ENCODE results near the gene STARD3. TPM values are rescaled to one million over a fixed set of nuclear protein-coding genes. Genes with fewer than 3 reads are reported as not detected.

The STARD3 gene
- total and polyA plus RNA-seq, 12 donors = 14.2 to 46.1 (median 19.9) TPM

GRCh38 chr17:39666231-39666600, 29.3 kb downstream of the STARD3 start:
- ATAC-seq (peak in 4 of 8 donors; percentile 0 to 6 (median 2)), DNase-seq (no peak)
- Histone ChIP-seq H3K27ac (peak overlapping the region; percentile 88 to 98 (median 94)), H3K4me1 (peaks cover 31 to 80% (median 63%) of the 10 kb centered on the region in 9 donors), H3K4me3 (peak overlapping the region; percentile 21 to 77 (median 52)), H3K27me3 (peaks cover 0 to 55% (median 8%) of the 10 kb centered on the region in 7 donors), H3K9me3 (no peaks in the 10 kb centered on the region), H3K36me3 (peaks cover 0 to 15% (median 0%) of the 10 kb centered on the region in 9 donors)
- no peak for TF ChIP-seq CTCF (IDR thresholded peaks at IDR 0.05)
- WGBS, 2 donors = 26 to 35% methylated on average over 2 of the region's 2 CpGs
- intact Hi-C loops (cut with DNase I) = loop anchor here in 2 of 10 donors (5.0 kb wide), 2 partner anchors 44 to 86 kb away; no protein-coding TSS in a partner anchor

DNA sequence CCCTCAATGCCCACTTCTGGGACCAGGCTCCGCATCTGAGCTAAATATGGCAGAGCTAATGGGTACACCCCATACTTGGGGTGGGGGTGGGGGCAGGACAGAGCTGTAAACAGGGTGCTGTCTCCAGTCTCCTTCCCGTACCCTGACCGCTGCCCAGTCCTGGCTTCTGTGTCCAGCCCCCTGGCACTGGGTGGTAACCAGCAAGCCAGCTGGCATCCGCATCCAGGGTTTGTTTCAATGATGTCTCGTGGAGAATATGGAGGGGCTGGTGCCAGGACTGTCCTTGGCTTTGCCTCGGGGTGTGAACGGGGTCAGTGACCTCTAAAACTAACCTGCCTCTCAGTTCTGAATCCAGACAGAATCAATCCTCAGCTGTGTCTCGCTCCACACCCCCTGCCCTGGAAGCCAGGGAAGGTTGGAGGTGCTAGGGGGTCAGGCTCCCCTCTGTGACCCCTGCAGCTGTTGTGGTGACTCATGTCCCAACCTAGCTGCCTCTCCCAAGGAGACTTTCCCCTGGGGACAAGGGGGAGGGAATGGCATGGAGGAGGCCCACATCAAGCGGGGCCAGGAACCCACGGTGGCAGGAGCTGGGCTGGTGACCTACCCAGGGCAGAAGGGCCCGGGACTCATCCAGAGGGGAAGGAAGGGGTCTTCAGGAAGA, 29.8 kb downstream of the STARD3 start:
- ATAC-seq (peak; percentile 10 to 62 (median 48)), DNase-seq (peak; percentile 77 to 79)
- no peaks in the 10 kb centered on the region for H3K9me3 ChIP-seq
- H3K4me1 ChIP-seq = peaks cover 29 to 80% (median 61%) of the 10 kb centered on the region in 9 donors
- intact Hi-C loops (cut with DNase I) = loop anchor here in 2 of 10 donors (5.0 kb wide), 2 partner anchors 44 to 86 kb away; no protein-coding TSS in a partner anchor
- peak overlapping the region; percentile 88 to 98 (median 94) for H3K27ac ChIP-seq
- peaks cover 0 to 59% (median 8%) of the 10 kb centered on the region in 7 donors for H3K27me3 ChIP-seq
- WGBS, 2 donors = 30 to 40% methylated on average over 11 of the region's 11 CpGs
- peaks cover 0 to 13% (median 0%) of the 10 kb centered on the region in 9 donors for H3K36me3 ChIP-seq
- H3K4me3 ChIP-seq = peak overlapping the region; percentile 24 to 77 (median 52)
- TF ChIP-seq CTCF (IDR thresholded peaks at IDR 0.05) = no peak

DNA sequence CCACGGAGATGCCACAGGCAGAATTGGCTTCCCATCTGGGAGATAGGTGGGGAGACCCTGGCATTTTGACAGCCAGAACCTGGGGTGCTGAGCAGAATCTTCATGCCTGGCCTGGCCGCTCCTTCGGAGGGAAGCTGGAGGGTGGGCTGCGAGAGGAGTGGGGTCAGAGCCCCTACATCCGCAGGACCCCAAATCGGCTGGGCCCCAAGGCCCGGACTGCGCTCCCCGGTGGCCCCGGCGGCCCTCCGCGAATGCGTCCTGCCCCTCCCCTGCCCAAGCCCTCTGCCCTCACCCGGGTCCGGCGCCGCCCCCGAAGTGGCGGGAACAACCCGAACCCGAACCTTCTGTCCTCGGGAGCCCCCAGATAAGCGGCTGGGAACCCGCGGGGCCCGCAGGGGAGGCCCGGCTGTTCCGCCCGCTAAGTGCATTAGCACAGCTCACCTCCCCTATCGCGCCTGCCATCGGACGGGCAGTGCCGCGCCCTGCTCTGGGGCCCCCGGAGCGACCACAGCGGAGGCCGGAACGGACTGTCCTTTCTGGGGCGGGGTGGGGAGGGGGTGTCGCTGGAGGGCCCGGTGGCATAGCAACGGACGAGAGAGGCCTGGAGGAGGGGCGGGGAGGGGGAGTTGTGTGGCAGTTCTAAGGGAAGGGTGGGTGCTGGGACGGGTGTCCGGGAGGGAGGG, 30.5 kb downstream of the STARD3 start:
- Histone ChIP-seq H3K36me3 (peaks cover 0 to 6% (median 0%) of the 10 kb centered on the region in 9 donors), H3K27ac (peak overlapping the region; percentile 88 to 98 (median 94)), H3K27me3 (peaks cover 0 to 59% (median 8%) of the 10 kb centered on the region in 7 donors), H3K9me3 (no peaks in the 10 kb centered on the region), H3K4me3 (peak overlapping the region; percentile 24 to 77 (median 52)), H3K4me1 (peaks cover 34 to 80% (median 60%) of the 10 kb centered on the region in 9 donors)
- intact Hi-C loops (cut with DNase I) = loop anchor here in 2 of 10 donors (5.0 kb wide), 2 partner anchors 45 to 85 kb away; no protein-coding TSS in a partner anchor
- peak in 1 of 2 donors; percentile 64 for DNase-seq
- no peak for TF ChIP-seq CTCF (IDR thresholded peaks at IDR 0.05)
- 5 to 10% methylated on average over 42 to 49 of the region's 49 CpGs for WGBS, 2 donors
- peak in 6 of 8 donors; percentile 3 to 40 (median 6) for ATAC-seq

All from heart right ventricle (tissue), 16 donors.